MM.1S (cell line): ENCODE data around the gene PPP6R2.

Experiments
- DNase-seq: peaks from one replicate; pipeline ENCODE4 v3.0.0-alpha.2; 2015
- H2AFZ ChIP-seq: fragments of 300-600 bp; sonication (generic); 2 replicates; pipeline ENCODE4 v1.6.0; 2016; ENCODE audit warnings: antibody characterized with exemption, low read length
- H3F3A ChIP-seq: fragments of 300-600 bp; sonication (generic); 2 replicates; pipeline ENCODE4 v1.6.1; 2016; ENCODE audit warnings: mild to moderate bottlenecking, antibody characterized with exemption, low read length, moderate library complexity, mixed read lengths; ENCODE audit not compliant: insufficient read depth
- H3K27ac ChIP-seq: fragments of 300-600 bp; sonication (generic); 2 replicates; pipeline ENCODE4 v1.5.1; 2016; ENCODE audit warnings: mild to moderate bottlenecking, low read length
- H3K27me3 ChIP-seq: fragments of 300-600 bp; sonication (generic); replicated peaks from 2 replicates; pipeline ENCODE4 v1.6.0; 2016; ENCODE audit warnings: low read length; ENCODE audit not compliant: insufficient read depth
- H3K36me3 ChIP-seq: fragments of 300-600 bp; sonication (generic); replicated peaks from 2 replicates; pipeline ENCODE4 v1.6.1; 2016; ENCODE audit warnings: mild to moderate bottlenecking, low read length, mixed read lengths; ENCODE audit not compliant: insufficient read depth
- H3K4me1 ChIP-seq: fragments of 300-600 bp; sonication (generic); 2 replicates; pipeline ENCODE4 v1.6.1; 2016; ENCODE audit warnings: low read length, mixed read lengths
- H3K4me2 ChIP-seq: fragments of 300-600 bp; sonication (generic); 2 replicates; pipeline ENCODE4 v1.6.0; 2016; ENCODE audit warnings: low read depth, low read length
- H3K4me3 ChIP-seq: fragments of 300-600 bp; sonication (generic); 2 replicates; pipeline ENCODE4 v1.5.1; 2016; ENCODE audit warnings: low read length, mixed read lengths
- H3K79me2 ChIP-seq: fragments of 300-600 bp; sonication (generic); 2 replicates; pipeline ENCODE4 v1.6.1; 2016; ENCODE audit warnings: mixed run types, low read length, mixed read lengths
- H3K9ac ChIP-seq: fragments of 300-600 bp; sonication (generic); 2 replicates; pipeline ENCODE4 v1.6.1; 2016; ENCODE audit warnings: low read length, mixed read lengths
- H3K9me2 ChIP-seq: fragments of 300-600 bp; sonication (generic); replicated peaks from 2 replicates; pipeline ENCODE4 v1.6.1; 2016; ENCODE audit warnings: mild to moderate bottlenecking, low read length, mixed read lengths; ENCODE audit not compliant: insufficient read depth
- H3K9me3 ChIP-seq: fragments of 300-600 bp; sonication (generic); replicated peaks from 2 replicates; pipeline ENCODE4 v1.6.1; 2016; ENCODE audit warnings: mild to moderate bottlenecking, low read length, mixed read lengths; ENCODE audit not compliant: insufficient read depth
- H4K20me1 ChIP-seq: fragments of 300-600 bp; sonication (generic); 2 replicates; pipeline ENCODE4 v1.6.1; 2016; ENCODE audit warnings: mild to moderate bottlenecking, low read length, moderate library complexity, mixed read lengths; ENCODE audit not compliant: insufficient read depth
- EZH2 ChIP-seq: fragments of 300-600 bp; sonication (generic); optimal IDR thresholded peaks from 2 replicates; pipeline ENCODE3; 2017; ENCODE audit warnings: low read depth, mild to moderate bottlenecking, antibody characterized with exemption, low read length, mixed read lengths
- EZH2phosphoT487 ChIP-seq: fragments of 300-600 bp; sonication (generic); IDR thresholded peaks from 2 replicates; pipeline ENCODE4 v1.6.1; 2018; ENCODE audit warnings: antibody characterized with exemption, low read length
- TF ChIP-seq, protein P1 (sequence below): fragments of 300-600 bp; sonication (generic); IDR thresholded peaks from 2 replicates; pipeline ENCODE4 v1.5.1; 2016; ENCODE audit warnings: antibody characterized with exemption, low read length, mixed read lengths

The PPP6R2 gene

DNA sequence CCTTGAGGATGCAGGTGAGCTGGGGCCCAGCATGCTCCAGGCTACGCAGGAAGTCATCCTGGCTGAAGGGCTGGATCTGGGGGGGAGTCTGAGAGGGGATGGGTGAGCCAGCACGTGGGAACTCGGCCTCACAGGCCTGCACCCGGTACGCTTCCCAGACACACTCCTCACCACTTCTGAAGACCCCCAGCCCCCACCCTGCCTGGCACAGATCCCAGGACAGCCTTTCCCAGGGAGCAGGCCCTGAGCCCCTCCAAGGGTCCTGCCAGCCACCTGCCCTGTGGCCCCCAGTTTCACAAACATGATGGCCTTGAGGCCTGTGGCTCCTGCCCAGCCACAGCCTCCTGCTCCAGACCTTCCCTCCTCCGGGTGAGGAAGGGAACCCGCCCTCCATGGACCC lies 30.1 kb upstream of the PPP6R2 start:
- Histone ChIP-seq H3K4me3 (no peak overlapping the region), H3F3A (peaks cover 17% of the 10 kb centered on the region), H3K27ac (no peak overlapping the region), H2AFZ (no peak overlapping the region), H3K4me1 (peaks cover 26% of the 10 kb centered on the region), H4K20me1 (no peaks in the 10 kb centered on the region), H3K4me2 (no peak overlapping the region), H3K36me3 (no peaks in the 10 kb centered on the region), H3K9me3 (no peaks in the 10 kb centered on the region), H3K27me3 (no peaks in the 10 kb centered on the region), H3K9me2 (no peaks in the 10 kb centered on the region), H3K9ac (no peak overlapping the region), H3K79me2 (peaks cover 11% of the 10 kb centered on the region)
- no peak for DNase-seq
- TF ChIP-seq EZH2phosphoT487 (no peak), EZH2 (no peak)
- TF ChIP-seq, protein P1, sequence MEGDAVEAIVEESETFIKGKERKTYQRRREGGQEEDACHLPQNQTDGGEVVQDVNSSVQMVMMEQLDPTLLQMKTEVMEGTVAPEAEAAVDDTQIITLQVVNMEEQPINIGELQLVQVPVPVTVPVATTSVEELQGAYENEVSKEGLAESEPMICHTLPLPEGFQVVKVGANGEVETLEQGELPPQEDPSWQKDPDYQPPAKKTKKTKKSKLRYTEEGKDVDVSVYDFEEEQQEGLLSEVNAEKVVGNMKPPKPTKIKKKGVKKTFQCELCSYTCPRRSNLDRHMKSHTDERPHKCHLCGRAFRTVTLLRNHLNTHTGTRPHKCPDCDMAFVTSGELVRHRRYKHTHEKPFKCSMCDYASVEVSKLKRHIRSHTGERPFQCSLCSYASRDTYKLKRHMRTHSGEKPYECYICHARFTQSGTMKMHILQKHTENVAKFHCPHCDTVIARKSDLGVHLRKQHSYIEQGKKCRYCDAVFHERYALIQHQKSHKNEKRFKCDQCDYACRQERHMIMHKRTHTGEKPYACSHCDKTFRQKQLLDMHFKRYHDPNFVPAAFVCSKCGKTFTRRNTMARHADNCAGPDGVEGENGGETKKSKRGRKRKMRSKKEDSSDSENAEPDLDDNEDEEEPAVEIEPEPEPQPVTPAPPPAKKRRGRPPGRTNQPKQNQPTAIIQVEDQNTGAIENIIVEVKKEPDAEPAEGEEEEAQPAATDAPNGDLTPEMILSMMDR, result no peak

DNA sequence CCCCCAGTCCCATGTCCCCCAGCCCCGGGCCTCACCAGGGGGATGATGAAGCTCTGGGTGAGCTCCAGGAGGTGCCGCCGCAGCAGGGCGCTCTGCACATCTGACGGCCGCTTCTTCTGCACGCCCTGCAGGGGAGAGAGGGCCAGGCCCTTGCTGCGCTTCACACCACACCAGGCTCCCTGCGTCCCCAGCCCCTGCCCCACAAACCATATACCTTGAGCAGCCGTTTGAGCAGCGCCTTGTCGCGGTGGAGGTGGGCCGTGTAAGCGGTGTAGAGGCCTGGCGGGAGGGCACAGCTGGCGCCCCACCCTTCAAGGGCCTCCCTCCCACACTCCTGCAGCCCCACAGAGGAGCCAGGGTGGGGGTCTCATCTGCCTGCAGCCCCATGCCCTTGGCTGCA lies 29.5 kb upstream of the PPP6R2 start:
- DNase-seq, result no peak
- Histone ChIP-seq H4K20me1 (no peaks in the 10 kb centered on the region), H3K4me3 (peak overlapping the region; percentile 72), H3K36me3 (no peaks in the 10 kb centered on the region), H3K4me2 (peak overlapping the region; percentile 98), H3K9ac (peak overlapping the region; percentile 77), H3F3A (peaks cover 16% of the 10 kb centered on the region), H3K4me1 (peaks cover 20% of the 10 kb centered on the region), H2AFZ (no peak overlapping the region), H3K79me2 (peaks cover 11% of the 10 kb centered on the region), H3K9me3 (no peaks in the 10 kb centered on the region), H3K27me3 (no peaks in the 10 kb centered on the region), H3K9me2 (no peaks in the 10 kb centered on the region), H3K27ac (peak overlapping the region; percentile 87; the same call in 1 of the 2 replicates)
- TF ChIP-seq EZH2phosphoT487, result no peak
- no peak for TF ChIP-seq EZH2
- TF ChIP-seq, protein P1, result no peak

DNA sequence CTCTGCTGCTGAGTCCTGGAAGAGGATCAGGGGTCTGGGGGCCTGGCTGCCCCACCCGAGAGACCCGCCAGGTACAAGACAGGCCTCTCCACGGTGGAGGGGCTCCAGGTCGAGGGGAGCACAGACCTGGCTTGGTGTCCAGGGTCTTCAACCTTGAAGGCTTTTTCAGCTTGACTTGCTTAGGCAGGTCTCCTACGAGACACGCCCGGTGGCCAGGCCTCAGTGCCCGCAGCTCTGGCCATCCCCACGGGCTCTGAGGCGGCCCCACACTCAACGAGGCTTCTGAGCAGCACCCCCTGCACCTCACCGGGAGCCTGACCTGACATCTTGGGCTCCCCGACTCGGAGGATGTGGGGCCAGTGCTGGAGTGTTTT lies 29.1 kb upstream of the PPP6R2 start:
- Histone ChIP-seq H3K27ac (peak overlapping the region; percentile 87; the same call in 1 of the 2 replicates), H3K4me2 (peak overlapping the region; percentile 98)

More for the DNA sequence above, 29.1 kb upstream of the PPP6R2 start:
- Histone ChIP-seq H3K9ac (peak overlapping the region; percentile 77), H4K20me1 (no peaks in the 10 kb centered on the region), H3K4me1 (peaks cover 16% of the 10 kb centered on the region), H3K79me2 (peaks cover 11% of the 10 kb centered on the region), H3K36me3 (no peaks in the 10 kb centered on the region), H3K9me3 (no peaks in the 10 kb centered on the region), H3K27me3 (no peaks in the 10 kb centered on the region), H3K9me2 (no peaks in the 10 kb centered on the region), H2AFZ (peak overlapping the region; percentile 55), H3F3A (peaks cover 11% of the 10 kb centered on the region), H3K4me3 (peak overlapping the region; percentile 72)
- no peak for TF ChIP-seq EZH2
- TF ChIP-seq, protein P1, result no peak
- TF ChIP-seq EZH2phosphoT487, result no peak
- DNase-seq, result no peak
